ENCODE data around the gene PROSER3. TPM values are rescaled to one million over a fixed set of nuclear protein-coding genes. Genes with fewer than 3 reads are reported as not detected.

PROSER3 gene
- total RNA-seq, 4 donors from 2014 or later: 10.1 to 17.1 (median 13.4) TPM

GRCh38 chr19:35787227-35787799, 29.3 kb downstream of the PROSER3 start:
- TF ChIP-seq EP300 (IDR thresholded peaks at IDR 0.05) (no peak), POLR2AphosphoS5 (IDR thresholded peaks at IDR 0.05) (no peak), CTCF (IDR thresholded peaks at IDR 0.05) (no peak), POLR2A (IDR thresholded peaks at IDR 0.05) (no peak)
- Histone ChIP-seq H3K27ac (no peak overlapping the region), H3K27me3 (peaks cover 11% of the 10 kb centered on the region), H3K4me1 (no peaks in the 10 kb centered on the region), H3K4me3 (no peak overlapping the region), H3K36me3 (peaks cover 0 to 52% of the 10 kb centered on the region in 2 donors), H3K9me3 (no peaks in the 10 kb centered on the region)
- WGBS, 2 donors (ENCODE audit: low coverage in 1 of 2): no CpG with 5 or more reads among the region's 15 CpGs
- ATAC-seq: no peak

- no peak for ATAC-seq
- H3K4me3 ChIP-seq: no peak overlapping the region
- H3K27ac ChIP-seq: no peak overlapping the region
- no peaks in the 10 kb centered on the region for H3K4me1 ChIP-seq
- H3K36me3 ChIP-seq: peaks cover 0 to 42% of the 10 kb centered on the region in 2 donors
- WGBS, 2 donors (ENCODE audit: low coverage in 1 of 2): 57% methylated on average over 2 of the region's 12 CpGs; no CpG with 5 or more reads in 1 of the 2 donors
- TF ChIP-seq POLR2A (IDR thresholded peaks at IDR 0.05) (no peak), POLR2AphosphoS5 (IDR thresholded peaks at IDR 0.05) (no peak), EP300 (IDR thresholded peaks at IDR 0.05) (no peak), CTCF (IDR thresholded peaks at IDR 0.05) (no peak)
- H3K9me3 ChIP-seq: no peaks in the 10 kb centered on the region
- H3K27me3 ChIP-seq: peaks cover 19% of the 10 kb centered on the region
Measured at GRCh38 chr19:35788205-35788960, 30.4 kb downstream of the PROSER3 start.

GRCh38 chr19:35789195-35789977, 31.4 kb downstream of the PROSER3 start:
- TF ChIP-seq EP300 (IDR thresholded peaks at IDR 0.05): no peak
- no peak for TF ChIP-seq POLR2A (IDR thresholded peaks at IDR 0.05)
- TF ChIP-seq CTCF (IDR thresholded peaks at IDR 0.05): no peak
- TF ChIP-seq POLR2AphosphoS5 (IDR thresholded peaks at IDR 0.05): no peak
- Histone ChIP-seq H3K9me3 (no peaks in the 10 kb centered on the region), H3K4me3 (no peak overlapping the region), H3K27ac (no peak overlapping the region), H3K36me3 (peaks cover 0 to 32% of the 10 kb centered on the region in 2 donors), H3K4me1 (no peaks in the 10 kb centered on the region), H3K27me3 (peaks cover 29% of the 10 kb centered on the region)
- no peak for ATAC-seq
- WGBS, 2 donors (ENCODE audit: low coverage in 1 of 2): 88% methylated on average over 4 of the region's 11 CpGs; no CpG with 5 or more reads in 1 of the 2 donors

GRCh38 chr19:35789978-35790944, 32.3 kb downstream of the PROSER3 start:
- peaks cover 0 to 23% of the 10 kb centered on the region in 2 donors for H3K36me3 ChIP-seq
- no peak overlapping the region for H3K27ac ChIP-seq
- H3K4me1 ChIP-seq: no peaks in the 10 kb centered on the region
- H3K4me3 ChIP-seq: no peak overlapping the region
- ATAC-seq: no peak
- peaks cover 31% of the 10 kb centered on the region for H3K27me3 ChIP-seq
- WGBS, 2 donors (ENCODE audit: low coverage in 1 of 2): no CpG with 5 or more reads among the region's 19 CpGs
- no peaks in the 10 kb centered on the region for H3K9me3 ChIP-seq
- TF ChIP-seq POLR2AphosphoS5 (IDR thresholded peaks at IDR 0.05) (no peak), POLR2A (IDR thresholded peaks at IDR 0.05) (no peak), EP300 (IDR thresholded peaks at IDR 0.05) (no peak), CTCF (IDR thresholded peaks at IDR 0.05) (no peak)

All from gastroesophageal sphincter (tissue), 4 donors.